Muscle of leg (tissue), 11 donors: ENCODE results near the gene TMEM135. TPM values are rescaled to one million over a fixed set of nuclear protein-coding genes. Genes with fewer than 3 reads are reported as not detected.
"Not testable (repeated sequence)": the region's sequence is repeated elsewhere in the genome, so short reads cannot be mapped to it uniquely, and the experiment has no call there.

Experiments
- DNase-seq: peaks from one replicate; pipeline ENCODE4 v3.0.0; 2013
- H3K27ac ChIP-seq: one replicate; pipeline ENCODE4 v1.5.1; 2013; ENCODE audit warnings: mild to moderate bottlenecking, low read length, control low read depth
- H3K27me3 ChIP-seq: one replicate; pipeline ENCODE4 v1.6.1; 2013; ENCODE audit warnings: low read length; ENCODE audit not compliant: control insufficient read depth, insufficient read depth
- H3K36me3 ChIP-seq: one replicate; pipeline ENCODE4 v1.6.1; 2013; ENCODE audit warnings: low read length; ENCODE audit not compliant: control insufficient read depth, insufficient read depth
- H3K4me1 ChIP-seq: one replicate; pipeline ENCODE4 v1.6.1; 2013; ENCODE audit warnings: low read length; ENCODE audit not compliant: control insufficient read depth, insufficient read depth
- H3K4me3 ChIP-seq: one replicate; pipeline ENCODE4 v1.5.1; 2013; ENCODE audit warnings: low read length, control low read depth
- H3K9me3 ChIP-seq: replicated peaks from 2 replicates; pipeline ENCODE4 v1.6.1; 2013; ENCODE audit warnings: low read depth, low read length; ENCODE audit not compliant: control insufficient read depth
- WGBS: methylation state at CpG from one replicate; pipeline ENCODE4 v1.1.5; 2013; ENCODE audit warnings: missing lambda C conversion rate; ENCODE audit not compliant: insufficient coverage; 5-methylcytosine and 5-hydroxymethylcytosine counted together
- polyA plus RNA-seq, 8 donors: library from polyadenylated mRNA; unstranded; fragments of 120-200 nt; gene quantifications; one replicate each; pipeline versions ENCODE4 v1.2.1 to v1.2.3, GENCODE V29; 2013; ENCODE audit warnings: inconsistent platforms in 1 of 8, low replicate concordance in 1 of 8; ENCODE audit not compliant: insufficient read length in 8 of 8, insufficient read depth in 1 of 8
- total RNA-seq: library from RNA; stranded (reverse); fragments of 120-200 nt; gene quantifications from one replicate; pipeline ENCODE4 v1.2.4, GENCODE V29; 2013

TMEM135 gene
- total and polyA plus RNA-seq, 9 donors = 10.5 to 21.1 (median 14.9) TPM

DNA sequence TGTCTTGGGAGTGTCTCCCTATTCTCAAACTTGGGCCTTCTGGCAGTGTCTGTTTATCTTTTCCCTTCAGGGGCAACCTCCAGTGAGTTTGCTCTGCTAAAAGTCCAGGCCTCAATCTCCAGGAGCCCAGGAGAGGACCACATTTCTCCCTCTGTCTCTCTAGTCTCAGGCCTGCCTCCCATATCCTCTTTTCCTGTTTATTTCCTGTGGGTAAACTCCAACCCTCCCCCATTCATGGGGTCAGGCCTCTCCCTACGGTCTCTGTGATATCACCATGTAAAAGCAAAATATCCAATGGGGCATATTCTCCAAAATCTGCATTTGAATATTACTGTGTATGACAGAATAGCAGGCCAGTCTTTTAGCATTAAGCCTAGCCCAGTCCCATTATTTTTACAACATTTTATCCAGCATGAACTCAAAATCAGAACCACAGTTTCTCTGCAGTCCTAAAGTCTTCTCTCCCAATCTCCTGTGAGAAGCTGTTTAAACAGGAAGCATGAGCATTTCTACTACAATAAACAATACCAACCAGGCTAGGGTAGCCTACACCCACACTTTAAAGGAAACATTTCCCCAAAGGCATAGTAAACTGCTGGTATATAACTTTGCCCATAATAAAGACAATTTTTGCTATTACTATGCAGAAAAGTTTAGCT lies 18.0 kb upstream of the TMEM135 start:
- H3K4me3 ChIP-seq = no peak overlapping the region
- no CpG with 5 or more reads among the region's 1 CpG for WGBS
- H3K27me3 ChIP-seq = no peaks in the 10 kb centered on the region
- H3K9me3 ChIP-seq = no peaks in the 10 kb centered on the region
- peaks cover 5% of the 10 kb centered on the region for H3K4me1 ChIP-seq
- H3K27ac ChIP-seq = peak overlapping the region; percentile 6
- no peak for DNase-seq
- H3K36me3 ChIP-seq = no peaks in the 10 kb centered on the region

DNA sequence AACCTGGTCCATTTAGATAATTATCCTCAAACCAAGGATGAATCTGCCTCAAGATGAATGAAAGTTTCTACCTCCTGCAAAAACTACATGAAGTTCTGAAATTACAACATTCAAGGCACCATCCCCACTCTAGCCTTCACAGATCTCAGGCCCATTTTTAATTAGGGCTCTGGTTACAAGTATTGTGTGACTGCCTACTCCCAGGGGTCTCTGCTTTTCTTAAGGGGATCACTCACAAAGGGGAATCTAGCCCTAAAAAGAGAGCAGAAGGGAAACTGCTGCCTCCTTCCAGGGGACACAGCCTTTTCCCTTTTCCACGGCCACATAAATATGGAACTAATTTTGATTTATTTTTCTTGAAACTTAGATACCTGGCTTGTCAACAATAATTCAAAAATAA lies 17.4 kb upstream of the TMEM135 start:
- WGBS = no CpG with 5 or more reads among the region's 1 CpG
- DNase-seq = no peak
- Histone ChIP-seq H3K36me3 (no peaks in the 10 kb centered on the region), H3K9me3 (no peaks in the 10 kb centered on the region), H3K4me3 (no peak overlapping the region), H3K4me1 (peaks cover 5% of the 10 kb centered on the region), H3K27ac (no peak overlapping the region), H3K27me3 (no peaks in the 10 kb centered on the region)

DNA sequence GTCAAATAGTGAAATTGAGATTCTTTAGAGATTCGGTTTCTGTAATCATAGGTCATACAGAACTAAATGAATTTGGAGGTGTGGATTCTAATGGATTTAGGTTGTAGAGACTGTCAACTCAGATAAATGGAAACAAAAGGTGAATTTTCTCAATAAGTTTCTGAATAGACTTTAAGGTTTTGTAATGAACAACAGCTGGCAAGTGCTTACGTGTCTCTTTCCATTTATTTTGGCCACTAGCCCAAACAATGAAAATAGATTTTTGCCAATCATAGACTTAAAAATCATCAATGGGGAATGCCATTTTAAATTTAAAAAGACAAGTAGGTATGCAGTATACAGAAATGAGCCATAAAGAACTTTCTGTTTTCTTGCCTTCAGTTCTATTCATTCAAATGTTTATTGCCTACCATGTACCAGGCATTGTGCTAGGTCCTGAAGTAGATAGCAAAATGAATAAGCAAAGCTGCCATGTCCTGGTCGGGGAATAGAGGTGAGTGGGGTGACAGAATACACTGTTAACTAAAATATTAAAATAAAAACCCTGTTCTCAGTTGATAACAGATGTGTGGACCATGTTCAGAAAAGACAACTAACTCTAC lies 16.9 kb upstream of the TMEM135 start:
- 40% methylated on average over 1 of the region's 3 CpGs for WGBS
- Histone ChIP-seq H3K4me1 (peaks cover 5% of the 10 kb centered on the region), H3K9me3 (no peaks in the 10 kb centered on the region), H3K4me3 (no peak overlapping the region), H3K27ac (no peak overlapping the region), H3K36me3 (no peaks in the 10 kb centered on the region), H3K27me3 (no peaks in the 10 kb centered on the region)
- no peak for DNase-seq

DNA sequence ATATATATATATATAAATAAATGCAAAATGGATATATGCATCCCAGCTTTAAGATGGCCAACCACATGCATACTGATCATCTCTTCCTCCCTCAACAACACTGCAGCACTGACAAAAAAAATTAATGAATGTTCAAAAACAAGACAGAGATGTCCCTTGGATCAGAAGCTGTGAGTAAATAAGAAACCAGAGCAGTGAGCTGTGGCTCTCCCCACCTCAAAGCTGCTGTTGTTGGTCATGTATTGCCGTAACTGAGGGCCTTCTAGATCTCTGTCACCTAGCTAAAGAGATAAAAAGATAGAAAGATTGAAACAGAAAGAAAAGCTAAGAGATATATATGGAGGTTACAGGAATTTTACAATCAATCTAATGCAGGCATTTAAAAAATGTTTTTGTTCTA lies 15.5 kb upstream of the TMEM135 start:
- DNase-seq = no peak
- H3K36me3 ChIP-seq = no peaks in the 10 kb centered on the region
- no CpG with 5 or more reads among the region's 1 CpG for WGBS
- no peak overlapping the region for H3K27ac ChIP-seq
- no peaks in the 10 kb centered on the region for H3K9me3 ChIP-seq
- H3K4me1 ChIP-seq = peaks cover 5% of the 10 kb centered on the region
- H3K4me3 ChIP-seq = no peak overlapping the region
- no peaks in the 10 kb centered on the region for H3K27me3 ChIP-seq

DNA sequence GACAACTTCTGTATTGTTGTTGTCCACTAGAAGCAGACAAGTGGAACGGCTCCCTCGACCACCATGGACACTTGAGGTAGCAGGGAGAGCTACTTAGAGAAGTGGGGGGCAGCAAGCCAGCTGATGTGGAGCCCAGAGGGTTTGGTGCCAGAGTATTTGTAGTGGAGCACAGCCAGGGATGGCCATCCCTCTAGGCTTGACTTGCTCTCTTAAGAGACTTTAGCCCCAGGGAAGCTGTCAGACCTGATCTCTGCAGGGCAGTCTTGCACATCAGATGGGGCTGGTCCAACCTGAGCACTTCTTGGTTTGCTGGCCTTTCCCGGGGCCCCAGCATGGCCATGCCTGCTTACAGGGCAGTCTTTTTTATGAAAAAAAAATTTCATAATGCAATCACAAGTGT lies 15.0 kb upstream of the TMEM135 start:
- H3K4me3 ChIP-seq = no peak overlapping the region
- peaks cover 5% of the 10 kb centered on the region for H3K4me1 ChIP-seq
- no peaks in the 10 kb centered on the region for H3K27me3 ChIP-seq
- no peaks in the 10 kb centered on the region for H3K9me3 ChIP-seq
- H3K27ac ChIP-seq = no peak overlapping the region
- WGBS = 79% methylated on average over 2 of the region's 3 CpGs
- DNase-seq = no peak
- no peaks in the 10 kb centered on the region for H3K36me3 ChIP-seq

DNA sequence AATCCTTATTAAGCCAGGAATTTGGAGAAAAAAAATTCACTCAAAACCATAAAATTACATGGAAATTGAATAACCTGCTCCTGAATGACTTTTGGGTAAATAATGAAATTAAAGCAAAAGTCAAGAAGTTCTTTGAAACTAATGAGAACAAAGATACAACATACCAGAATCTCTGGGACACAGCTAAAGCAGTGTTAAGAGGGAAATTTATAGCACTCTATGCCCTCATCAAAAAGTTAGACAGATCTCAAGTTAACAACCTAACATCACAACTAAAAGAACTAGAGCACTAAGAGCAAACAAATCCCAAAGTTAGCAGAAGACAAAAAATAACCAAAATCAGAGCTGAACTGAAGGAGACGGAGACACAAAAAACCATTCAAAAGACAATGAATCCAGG lies 11.3 kb upstream of the TMEM135 start:
- H3K27ac ChIP-seq, H3K4me3 ChIP-seq, DNase-seq, H3K9me3 ChIP-seq, H3K4me1 ChIP-seq, H3K27me3 ChIP-seq, H3K36me3 ChIP-seq: not testable (repeated sequence)
- WGBS = no CpG with 5 or more reads among the region's 1 CpG

DNA sequence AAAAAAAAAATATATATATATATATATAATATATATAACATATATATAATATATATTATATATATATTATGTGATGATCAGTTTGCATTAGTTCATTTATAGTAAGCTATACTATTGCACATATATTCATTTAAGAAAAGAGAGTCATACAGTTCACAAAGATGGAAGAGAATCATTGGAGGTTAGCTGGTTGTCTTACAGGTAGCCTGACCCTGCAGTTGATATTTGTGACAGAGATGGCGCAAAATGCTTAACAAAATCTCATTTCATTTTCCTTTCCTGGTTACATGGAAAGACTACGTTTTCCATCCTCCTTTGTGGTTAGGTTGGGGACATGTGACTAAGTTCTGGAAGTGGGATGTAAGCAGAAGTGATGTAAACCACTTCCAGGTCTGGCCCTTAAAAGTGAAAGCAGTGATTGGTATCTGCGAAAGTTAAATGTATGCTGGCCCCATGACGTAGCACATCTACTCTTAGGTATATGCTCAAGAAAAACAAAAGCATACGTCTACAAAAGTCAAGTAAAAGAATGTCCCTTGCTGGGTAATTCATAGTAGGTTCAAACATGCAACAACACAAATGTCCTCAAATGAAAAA lies 7.2 kb upstream of the TMEM135 start:
- WGBS = no CpG with 5 or more reads among the region's 5 CpGs
- Histone ChIP-seq H3K36me3 (no peaks in the 10 kb centered on the region), H3K9me3 (no peaks in the 10 kb centered on the region), H3K4me3 (no peak overlapping the region), H3K4me1 (no peaks in the 10 kb centered on the region), H3K27me3 (no peaks in the 10 kb centered on the region), H3K27ac (no peak overlapping the region)
- no peak for DNase-seq

DNA sequence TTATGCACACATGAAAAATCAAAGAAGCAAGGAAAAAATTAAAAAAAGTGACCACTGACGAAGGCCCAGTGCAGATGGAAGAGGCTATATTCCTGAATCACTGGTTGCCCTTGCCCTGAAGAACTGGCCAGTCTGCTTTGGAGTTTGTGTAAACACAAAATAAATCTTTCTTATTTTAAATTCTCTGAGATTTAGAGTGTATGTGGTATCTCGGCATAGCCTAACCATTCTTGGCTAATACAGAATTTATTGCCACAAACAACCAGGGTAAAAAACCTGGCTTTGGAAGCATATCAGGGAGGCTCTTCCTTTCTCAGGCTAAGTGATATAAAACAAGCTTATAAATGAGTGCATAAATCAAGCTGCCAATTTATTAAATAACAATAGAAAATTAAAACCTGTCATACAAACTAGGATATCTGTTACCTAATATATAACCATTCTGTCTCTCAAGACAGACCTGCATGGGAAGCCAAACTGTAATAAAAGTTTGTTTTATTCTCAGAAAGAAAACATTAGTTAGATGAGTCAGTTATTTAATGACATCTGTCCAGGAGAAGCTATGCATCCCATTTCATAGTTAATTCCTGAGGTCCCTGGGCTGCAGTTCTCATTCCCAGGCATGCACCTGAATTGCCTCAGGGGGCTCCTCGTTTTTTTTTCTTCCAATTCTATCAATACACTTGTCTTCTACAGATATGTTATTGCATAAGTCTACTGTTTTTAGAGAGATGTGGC lies 6.1 kb upstream of the TMEM135 start:
- Histone ChIP-seq H3K36me3 (no peaks in the 10 kb centered on the region), H3K4me3 (no peak overlapping the region), H3K27ac (no peak overlapping the region), H3K4me1 (no peaks in the 10 kb centered on the region), H3K9me3 (no peaks in the 10 kb centered on the region), H3K27me3 (no peaks in the 10 kb centered on the region)
- no CpG with 5 or more reads among the region's 3 CpGs for WGBS
- DNase-seq = no peak

DNA sequence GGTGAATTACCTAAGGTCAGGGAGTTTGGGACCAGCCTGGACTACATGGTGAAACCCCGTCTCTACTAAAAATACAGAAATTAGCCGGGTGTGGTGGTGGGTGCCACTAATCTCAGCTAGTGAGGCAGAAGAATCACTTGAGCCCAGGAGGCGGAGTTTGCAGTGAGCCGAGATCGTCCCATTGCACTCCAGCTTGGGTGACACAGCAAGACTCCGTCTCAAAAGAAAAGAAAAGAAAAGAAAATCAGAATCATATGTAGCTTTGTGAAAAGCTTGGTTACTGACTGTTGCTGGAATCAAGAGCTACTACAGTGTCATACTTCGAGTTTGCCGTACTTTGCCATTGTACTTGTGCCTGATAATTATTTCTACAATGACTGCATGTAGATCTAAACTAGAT lies 4.2 kb upstream of the TMEM135 start:
- Histone ChIP-seq H3K36me3 (no peaks in the 10 kb centered on the region), H3K27ac (no peak overlapping the region), H3K9me3 (no peaks in the 10 kb centered on the region), H3K27me3 (no peaks in the 10 kb centered on the region), H3K4me3 (no peak overlapping the region), H3K4me1 (peaks cover 9% of the 10 kb centered on the region)
- no peak for DNase-seq
- 85% methylated on average over 4 of the region's 8 CpGs for WGBS

DNA sequence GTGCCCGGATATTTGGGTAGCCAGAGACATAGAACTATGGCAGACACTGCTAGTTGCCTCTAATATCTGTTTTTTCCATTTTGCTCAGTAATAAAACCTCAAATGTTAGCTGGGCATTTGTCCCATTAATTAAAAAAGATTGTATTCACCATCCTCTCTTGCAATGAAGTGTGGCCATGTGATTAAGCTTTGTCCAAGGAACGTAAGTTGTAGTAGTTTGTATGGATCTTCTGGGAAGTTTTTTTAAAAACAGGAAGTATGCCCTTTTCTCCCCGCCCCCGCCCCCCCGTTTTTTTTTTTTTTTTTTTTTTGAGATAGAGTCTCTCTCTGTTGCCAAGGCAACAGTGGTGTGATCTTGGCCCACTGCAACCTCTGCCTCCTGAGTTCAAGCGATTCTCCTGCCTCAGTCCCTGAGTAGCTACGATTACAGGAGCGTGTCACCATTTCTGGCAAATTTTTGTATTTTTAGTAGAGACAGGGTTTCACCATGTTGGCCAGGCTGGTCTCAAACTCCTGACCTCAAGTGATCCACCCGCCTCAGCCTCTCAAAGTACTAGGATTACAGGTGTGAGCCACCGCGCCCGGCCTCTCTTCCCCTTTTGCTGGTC lies 1.7 kb upstream of the TMEM135 start:
- WGBS = 67% methylated on average over 1 of the region's 12 CpGs
- Histone ChIP-seq H3K4me1 (peaks cover 13% of the 10 kb centered on the region), H3K4me3 (no peak overlapping the region), H3K27me3 (no peaks in the 10 kb centered on the region), H3K9me3 (no peaks in the 10 kb centered on the region), H3K36me3 (no peaks in the 10 kb centered on the region), H3K27ac (no peak overlapping the region)
- DNase-seq = peak; percentile 51
